Fibroblast of lung (primary cell): Measurements from ENCODE around the gene DDX20.

Experiments
- EZH2 ChIP-seq: IDR thresholded peaks from 2 replicates; pipeline ENCODE4 v1.5.1; 2012; ENCODE audit warnings: low read length, control low read depth, mild to moderate bottlenecking; ENCODE audit errors: missing control alignments
- TF ChIP-seq, protein P1 (sequence below), 2 donors: IDR thresholded peaks in 1 of 2; conservative IDR thresholded peaks in 1 of 2; 1 replicate in 1 of 2; 2 replicates in 1 of 2; pipeline ENCODE4 v1.5.1; 2011 to 2012; ENCODE audit warnings: low read length in 2 of 2, control low read depth in 1 of 2, inconsistent platforms in 1 of 2, low read depth in 1 of 2, mild to moderate bottlenecking in 1 of 2

DNA sequence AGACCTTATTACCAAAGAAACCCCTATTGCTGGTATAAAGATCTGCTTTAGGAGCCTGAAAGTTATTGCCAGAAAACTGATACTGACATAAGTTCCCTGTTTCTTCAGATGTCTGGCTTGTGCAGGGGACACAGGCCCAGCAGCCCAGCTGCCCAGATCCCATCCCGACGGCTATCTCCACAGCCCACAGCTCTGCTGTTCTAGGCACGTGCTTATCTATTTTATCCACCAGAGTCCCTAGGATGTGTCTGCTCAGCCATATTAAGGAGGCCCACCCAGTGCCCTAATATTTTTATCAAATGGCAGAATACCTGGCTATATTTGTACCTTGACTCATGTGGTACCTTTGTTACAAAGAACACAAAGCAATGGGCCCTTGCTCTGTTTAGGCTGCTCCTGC lies 58.9 kb downstream of the DDX20 start:
- TF ChIP-seq, protein P1, sequence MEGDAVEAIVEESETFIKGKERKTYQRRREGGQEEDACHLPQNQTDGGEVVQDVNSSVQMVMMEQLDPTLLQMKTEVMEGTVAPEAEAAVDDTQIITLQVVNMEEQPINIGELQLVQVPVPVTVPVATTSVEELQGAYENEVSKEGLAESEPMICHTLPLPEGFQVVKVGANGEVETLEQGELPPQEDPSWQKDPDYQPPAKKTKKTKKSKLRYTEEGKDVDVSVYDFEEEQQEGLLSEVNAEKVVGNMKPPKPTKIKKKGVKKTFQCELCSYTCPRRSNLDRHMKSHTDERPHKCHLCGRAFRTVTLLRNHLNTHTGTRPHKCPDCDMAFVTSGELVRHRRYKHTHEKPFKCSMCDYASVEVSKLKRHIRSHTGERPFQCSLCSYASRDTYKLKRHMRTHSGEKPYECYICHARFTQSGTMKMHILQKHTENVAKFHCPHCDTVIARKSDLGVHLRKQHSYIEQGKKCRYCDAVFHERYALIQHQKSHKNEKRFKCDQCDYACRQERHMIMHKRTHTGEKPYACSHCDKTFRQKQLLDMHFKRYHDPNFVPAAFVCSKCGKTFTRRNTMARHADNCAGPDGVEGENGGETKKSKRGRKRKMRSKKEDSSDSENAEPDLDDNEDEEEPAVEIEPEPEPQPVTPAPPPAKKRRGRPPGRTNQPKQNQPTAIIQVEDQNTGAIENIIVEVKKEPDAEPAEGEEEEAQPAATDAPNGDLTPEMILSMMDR (conservative IDR thresholded peaks at IDR 0.05 in 1 of 2, IDR thresholded peaks at IDR 0.05 in 1 of 2; ENCODE audit: low read depth in 1 of 2, low read length in 2 of 2), result no peak
- no peak for TF ChIP-seq EZH2
